IMR-90 (cell line): ENCODE measurements around the gene MYO5A. TPM values are rescaled to one million over a fixed set of nuclear protein-coding genes. Genes with fewer than 3 reads are reported as not detected.

Source experiments
- ATAC-seq: fragments of 200-7000 bp; cut with Tn5 transposase; 2 replicates; pipeline ENCODE4 v1.9.1; 2020; ENCODE audit warnings: low read depth, mild to moderate bottlenecking, moderate library complexity
- BruUV-seq: library from RNA; stranded (reverse); fragments of 400-500 nt; replicated peaks from 2 replicates; lab custom pipeline; 2021; lab: Mats Ljungman, UMichigan
- CTCF ChIA-PET: fragments of 300-600 bp; formaldehyde crosslinking; extraction: SDS; loops from one replicate; lab custom pipeline; 2021; ENCODE audit warnings: antibody characterized with exemption; lab: Yijun Ruan, JAX
- POLR2A ChIA-PET: fragments of 300-600 bp; sonication (Branson Sonifier 250); formaldehyde crosslinking; loops from one replicate; lab custom pipeline; 2022; ENCODE audit warnings: antibody characterized with exemption; ENCODE audit not compliant: unreplicated experiment; lab: Charles Lee
- DNase-seq: peaks from one replicate; pipeline ENCODE4 v3.0.0; 2013
- H2AFZ ChIP-seq: replicated peaks from 2 replicates; pipeline ENCODE3; 2013; ENCODE audit warnings: low read length, mild to moderate bottlenecking; ENCODE audit not compliant: poor library complexity
- H2AK5ac ChIP-seq: 2 replicates; pipeline ENCODE4 v1.6.1; 2013; ENCODE audit warnings: low read depth, low read length, inconsistent platforms
- H2AK9ac ChIP-seq: replicated peaks from 2 replicates; pipeline ENCODE3; 2013; ENCODE audit warnings: mild to moderate bottlenecking, low read depth, low read length, moderate library complexity; ENCODE audit not compliant: poor library complexity
- H2BK120ac ChIP-seq: 2 replicates; pipeline ENCODE4 v1.6.1; 2013; ENCODE audit warnings: low read depth, low read length, inconsistent platforms
- H2BK15ac ChIP-seq: 3 replicates; pipeline ENCODE4 v1.6.1; 2013; ENCODE audit warnings: low read depth, low read length, inconsistent platforms
- H2BK20ac ChIP-seq: 2 replicates; pipeline ENCODE4 v1.6.1; 2013; ENCODE audit warnings: low read depth, mild to moderate bottlenecking, inconsistent platforms, low read length, moderate library complexity
- H2BK5ac ChIP-seq: 2 replicates; pipeline ENCODE4 v1.6.1; 2013; ENCODE audit warnings: mild to moderate bottlenecking, low read depth, low read length, inconsistent platforms; ENCODE audit not compliant: poor library complexity, severe bottlenecking
- H3K14ac ChIP-seq: replicated peaks from 2 replicates; pipeline ENCODE4 v1.6.1; 2013; ENCODE audit warnings: low read depth, low read length, inconsistent platforms
- H3K18ac ChIP-seq: 2 replicates; pipeline ENCODE4 v1.6.1; 2013; ENCODE audit warnings: low read depth, low read length, control low read depth
- H3K23ac ChIP-seq: 2 replicates; pipeline ENCODE4 v1.6.1; 2013; ENCODE audit warnings: low read depth, low read length, inconsistent platforms
- H3K27ac ChIP-seq: 2 replicates; pipeline ENCODE4 v1.5.1; 2013; ENCODE audit warnings: mild to moderate bottlenecking, control low read depth, low read length; ENCODE audit not compliant: insufficient read depth
- H3K27me3 ChIP-seq: 2 replicates; pipeline ENCODE4 v1.6.1; 2013; ENCODE audit warnings: low read length; ENCODE audit not compliant: control insufficient read depth, insufficient read depth
- H3K36me3 ChIP-seq: 2 replicates; pipeline ENCODE4 v1.6.1; 2013; ENCODE audit warnings: low read length, mixed read lengths; ENCODE audit not compliant: control insufficient read depth, insufficient read depth
- H3K4ac ChIP-seq: 2 replicates; pipeline ENCODE4 v1.6.1; 2013; ENCODE audit warnings: low read depth, low read length, inconsistent platforms
- H3K4me1 ChIP-seq: 2 replicates; pipeline ENCODE4 v1.6.1; 2013; ENCODE audit warnings: low read length, mixed read lengths; ENCODE audit not compliant: control insufficient read depth, insufficient read depth
- H3K4me2 ChIP-seq: 2 replicates; pipeline ENCODE4 v1.6.1; 2013; ENCODE audit warnings: low read depth, mild to moderate bottlenecking, control low read depth, low read length, moderate library complexity
- H3K4me3 ChIP-seq: 2 replicates; pipeline ENCODE4 v1.5.1; 2013; ENCODE audit warnings: low read depth, mild to moderate bottlenecking, control low read depth, low read length, moderate library complexity; ENCODE audit not compliant: insufficient read depth
- H3K56ac ChIP-seq: 2 replicates; pipeline ENCODE4 v1.6.1; 2013; ENCODE audit warnings: low read length, inconsistent platforms; ENCODE audit not compliant: insufficient read depth; ENCODE audit errors: extremely low read depth
- H3K79me1 ChIP-seq, 2 experiments: 2 replicates each; pipeline ENCODE4 v1.6.1; 2013; ENCODE audit warnings: low read length in 2 of 2, inconsistent platforms in 1 of 2, low read depth in 1 of 2
- H3K9ac ChIP-seq: 2 replicates; pipeline ENCODE4 v1.6.1; 2013; ENCODE audit warnings: low read depth, low read length, control low read depth
- H3K9me1 ChIP-seq: 2 replicates; pipeline ENCODE4 v1.6.1; 2013; ENCODE audit warnings: low read length, inconsistent platforms; ENCODE audit not compliant: insufficient read depth
- H3K9me3 ChIP-seq: 2 replicates; pipeline ENCODE4 v1.6.1; 2013; ENCODE audit warnings: low read length; ENCODE audit not compliant: control insufficient read depth, insufficient read depth
- H4K20me1 ChIP-seq: 2 replicates; pipeline ENCODE4 v1.6.1; 2013; ENCODE audit warnings: low read length, inconsistent platforms; ENCODE audit not compliant: insufficient read depth
- H4K5ac ChIP-seq: 2 replicates; pipeline ENCODE4 v1.6.1; 2013; ENCODE audit warnings: mild to moderate bottlenecking, low read depth, low read length, control low read depth
- H4K8ac ChIP-seq, 2 experiments: 2 replicates each; pipeline ENCODE4 v1.6.1; 2013; ENCODE audit warnings: low read depth in 2 of 2, low read length in 2 of 2, control low read depth in 1 of 2, inconsistent platforms in 1 of 2
- H4K91ac ChIP-seq: 2 replicates; pipeline ENCODE4 v1.6.1; 2013; ENCODE audit warnings: low read depth, low read length, inconsistent platforms; ENCODE audit not compliant: insufficient read depth
- BHLHE40 ChIP-seq: fragments of 150-350 bp; IDR thresholded peaks from 2 replicates; pipeline ENCODE4 v1.6.1; 2016; ENCODE audit warnings: mild to moderate bottlenecking, low read depth, low read length
- CEBPB ChIP-seq: IDR thresholded peaks from 2 replicates; pipeline ENCODE4 v1.6.1; 2012; ENCODE audit warnings: low read depth, low read length, improper control_type of control experiment
- CHD1 ChIP-seq: IDR thresholded peaks from 2 replicates; pipeline ENCODE4 v1.6.1; 2012; ENCODE audit warnings: low read depth, low read length, improper control_type of control experiment
- FOS ChIP-seq: fragments of 150-350 bp; IDR thresholded peaks from 2 replicates; pipeline ENCODE4 v1.6.1; 2016; ENCODE audit warnings: low read depth, low read length
- MAFK ChIP-seq: IDR thresholded peaks from 2 replicates; pipeline ENCODE4 v1.6.1; 2012; ENCODE audit warnings: low read depth, low read length, improper control_type of control experiment
- MAZ ChIP-seq: IDR thresholded peaks from 2 replicates; pipeline ENCODE4 v1.6.1; 2012; ENCODE audit warnings: low read depth, mild to moderate bottlenecking, low read length, improper control_type of control experiment, moderate library complexity, borderline replicate concordance
- MXI1 ChIP-seq: IDR thresholded peaks from 2 replicates; pipeline ENCODE4 v1.6.1; 2012; ENCODE audit warnings: low read depth, mild to moderate bottlenecking, low read length, moderate library complexity, borderline replicate concordance
- NFE2L2 ChIP-seq: fragments of 150-350 bp; IDR thresholded peaks from 2 replicates; pipeline ENCODE4 v1.6.1; 2016; ENCODE audit warnings: low read depth, mild to moderate bottlenecking, low read length
- POLR2A ChIP-seq: IDR thresholded peaks from 2 replicates; pipeline ENCODE4 v1.6.1; 2012; ENCODE audit warnings: mild to moderate bottlenecking, low read depth, low read length
- RAD21 ChIP-seq: IDR thresholded peaks from 2 replicates; pipeline ENCODE4 v1.6.1; 2012; ENCODE audit warnings: low read length, improper control_type of control experiment
- RCOR1 ChIP-seq: IDR thresholded peaks from 2 replicates; pipeline ENCODE4 v1.6.1; 2012; ENCODE audit warnings: mild to moderate bottlenecking, low read length, improper control_type of control experiment; ENCODE audit not compliant: insufficient replicate concordance
- RFX5 ChIP-seq: IDR thresholded peaks from 2 replicates; pipeline ENCODE4 v1.8.0; 2012; ENCODE audit warnings: low read depth, mild to moderate bottlenecking, low read length, moderate library complexity
- SMC3 ChIP-seq: fragments of 150-350 bp; IDR thresholded peaks from 2 replicates; pipeline ENCODE4 v1.6.1; 2016; ENCODE audit warnings: low read depth, mild to moderate bottlenecking, antibody characterized with exemption, low read length, moderate library complexity
- dilution Hi-C: fragments of 300-500 bp; cut with HindIII; formaldehyde crosslinking; loops from one replicate; pipeline ENCODE4 v1.14.3; 2018; ENCODE audit warnings: low sequenced_read_pairs; ENCODE audit not compliant: unreplicated experiment
- in situ Hi-C: fragments of 300-500 bp; cut with MboI; formaldehyde crosslinking; loops from 3 replicates; pipeline ENCODE4 v1.14.3; 2019; ENCODE audit warnings: low sequenced_read_pairs, inconsistent platforms, mixed read lengths
- intact Hi-C: fragments of 100-400 bp; cut with micrococcal nuclease; formaldehyde crosslinking; loops from 2 replicates; pipeline ENCODE4 v1.10.0; 2022
- polyA plus RNA-seq, 3 experiments: library from polyadenylated mRNA; depleted of rRNA; stranded (reverse); fragments of >200 nt; gene quantifications; 2 replicates each; pipeline ENCODE4 v1.2.3, GENCODE V29; 2012; ENCODE audit warnings: low replicate concordance in 1 of 3
- total RNA-seq: library from RNA; depleted of rRNA; stranded (reverse); fragments of >200 nt; gene quantifications from 2 replicates; pipeline ENCODE4 v1.2.3, GENCODE V29; 2012
- TF ChIP-seq, protein P1 (sequence below): fragments of 150-350 bp; IDR thresholded peaks from 2 replicates; pipeline ENCODE4 v1.6.1; 2016; ENCODE audit warnings: low read depth, mild to moderate bottlenecking, low read length, moderate library complexity, borderline replicate concordance
- TF ChIP-seq, protein P2 (sequence below): fragments of 150-350 bp; IDR thresholded peaks from 2 replicates; pipeline ENCODE4 v1.6.1; 2017; ENCODE audit warnings: mild to moderate bottlenecking, antibody characterized with exemption, low read length, low read depth
- TF ChIP-seq, protein P3 (sequence below): conservative IDR thresholded peaks from 2 replicates; pipeline ENCODE4 v1.5.1; 2012; ENCODE audit warnings: mild to moderate bottlenecking, low read depth, low read length, improper control_type of control experiment

MYO5A gene
- total and polyA plus RNA-seq, 2 of the 4 experiments (the other 2 are of a cell fraction): 19.4 to 69.2 TPM

DNA sequence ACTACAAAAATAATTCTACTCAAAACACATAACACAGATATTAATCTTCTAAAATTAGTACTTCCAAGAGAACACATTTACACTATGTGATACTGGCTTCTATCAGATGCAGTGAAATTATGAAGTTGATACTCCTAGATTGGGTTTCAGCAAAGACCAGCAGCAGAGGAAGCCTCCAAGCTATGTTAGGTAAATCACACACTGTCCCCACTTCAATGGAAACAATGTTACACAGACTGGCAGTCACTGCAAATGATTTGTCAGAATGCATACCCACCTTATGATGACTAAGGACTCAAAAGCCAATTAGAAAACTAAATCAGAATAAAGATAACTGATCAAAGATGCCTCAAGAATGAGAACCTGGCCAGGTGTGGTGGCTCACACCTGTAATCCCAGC is 143.0 kb downstream of the MYO5A start:
- ATAC-seq (no peak), DNase-seq (no peak)
- Histone ChIP-seq H3K9me1 (peaks cover 5% of the 10 kb centered on the region; the same call in 1 of the 2 replicates), H4K8ac (no peak overlapping the region), H3K4ac (no peak overlapping the region), H3K36me3 (peaks cover 14% of the 10 kb centered on the region), H3K27me3 (no peaks in the 10 kb centered on the region), H3K9me3 (no peaks in the 10 kb centered on the region), H2BK15ac (no peak overlapping the region), H3K27ac (no peak overlapping the region), H3K79me1 (no peaks in the 10 kb centered on the region), H2AFZ (no peak overlapping the region), H2AK5ac (no peak overlapping the region), H3K56ac (no peak overlapping the region), H2BK5ac (no peak overlapping the region), H4K5ac (no peak overlapping the region), H2BK20ac (no peak overlapping the region), H4K20me1 (no peaks in the 10 kb centered on the region), H2AK9ac (no peak overlapping the region), H3K4me3 (no peak overlapping the region), H2BK120ac (no peak overlapping the region), H3K4me2 (no peak overlapping the region), H3K4me1 (peaks cover 3% of the 10 kb centered on the region; the same call in 1 of the 2 replicates), H3K18ac (no peak overlapping the region), H3K9ac (no peak overlapping the region), H3K14ac (no peak overlapping the region), H4K91ac (no peak overlapping the region), H3K23ac (no peak overlapping the region)
- intact Hi-C loops: no loop called here
- no peak for TF ChIP-seq RAD21
- no peak for TF ChIP-seq FOS
- TF ChIP-seq BHLHE40: no peak
- TF ChIP-seq MXI1: no peak
- no peak for TF ChIP-seq CHD1
- TF ChIP-seq RFX5: no peak
- no peak for TF ChIP-seq MAZ
- no peak for TF ChIP-seq POLR2A
- TF ChIP-seq, protein P1, sequence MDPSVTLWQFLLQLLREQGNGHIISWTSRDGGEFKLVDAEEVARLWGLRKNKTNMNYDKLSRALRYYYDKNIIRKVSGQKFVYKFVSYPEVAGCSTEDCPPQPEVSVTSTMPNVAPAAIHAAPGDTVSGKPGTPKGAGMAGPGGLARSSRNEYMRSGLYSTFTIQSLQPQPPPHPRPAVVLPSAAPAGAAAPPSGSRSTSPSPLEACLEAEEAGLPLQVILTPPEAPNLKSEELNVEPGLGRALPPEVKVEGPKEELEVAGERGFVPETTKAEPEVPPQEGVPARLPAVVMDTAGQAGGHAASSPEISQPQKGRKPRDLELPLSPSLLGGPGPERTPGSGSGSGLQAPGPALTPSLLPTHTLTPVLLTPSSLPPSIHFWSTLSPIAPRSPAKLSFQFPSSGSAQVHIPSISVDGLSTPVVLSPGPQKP: no peak
- no peak for TF ChIP-seq RCOR1
- TF ChIP-seq, protein P2, sequence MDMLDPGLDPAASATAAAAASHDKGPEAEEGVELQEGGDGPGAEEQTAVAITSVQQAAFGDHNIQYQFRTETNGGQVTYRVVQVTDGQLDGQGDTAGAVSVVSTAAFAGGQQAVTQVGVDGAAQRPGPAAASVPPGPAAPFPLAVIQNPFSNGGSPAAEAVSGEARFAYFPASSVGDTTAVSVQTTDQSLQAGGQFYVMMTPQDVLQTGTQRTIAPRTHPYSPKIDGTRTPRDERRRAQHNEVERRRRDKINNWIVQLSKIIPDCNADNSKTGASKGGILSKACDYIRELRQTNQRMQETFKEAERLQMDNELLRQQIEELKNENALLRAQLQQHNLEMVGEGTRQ: no peak
- no peak for TF ChIP-seq NFE2L2
- TF ChIP-seq, protein P3, sequence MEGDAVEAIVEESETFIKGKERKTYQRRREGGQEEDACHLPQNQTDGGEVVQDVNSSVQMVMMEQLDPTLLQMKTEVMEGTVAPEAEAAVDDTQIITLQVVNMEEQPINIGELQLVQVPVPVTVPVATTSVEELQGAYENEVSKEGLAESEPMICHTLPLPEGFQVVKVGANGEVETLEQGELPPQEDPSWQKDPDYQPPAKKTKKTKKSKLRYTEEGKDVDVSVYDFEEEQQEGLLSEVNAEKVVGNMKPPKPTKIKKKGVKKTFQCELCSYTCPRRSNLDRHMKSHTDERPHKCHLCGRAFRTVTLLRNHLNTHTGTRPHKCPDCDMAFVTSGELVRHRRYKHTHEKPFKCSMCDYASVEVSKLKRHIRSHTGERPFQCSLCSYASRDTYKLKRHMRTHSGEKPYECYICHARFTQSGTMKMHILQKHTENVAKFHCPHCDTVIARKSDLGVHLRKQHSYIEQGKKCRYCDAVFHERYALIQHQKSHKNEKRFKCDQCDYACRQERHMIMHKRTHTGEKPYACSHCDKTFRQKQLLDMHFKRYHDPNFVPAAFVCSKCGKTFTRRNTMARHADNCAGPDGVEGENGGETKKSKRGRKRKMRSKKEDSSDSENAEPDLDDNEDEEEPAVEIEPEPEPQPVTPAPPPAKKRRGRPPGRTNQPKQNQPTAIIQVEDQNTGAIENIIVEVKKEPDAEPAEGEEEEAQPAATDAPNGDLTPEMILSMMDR: no peak
- no peak for TF ChIP-seq MAFK
- TF ChIP-seq CEBPB: no peak
- no peak for TF ChIP-seq SMC3
- POLR2A ChIA-PET: no interaction called here
- in situ Hi-C loops: no loop called here
- no TSS peak for BruUV-seq
- CTCF ChIA-PET: interaction anchor here (0.6 kb wide), 1 partner anchor 54 kb away, joined by 3 read pairs; no protein-coding TSS in a partner anchor
- dilution Hi-C loops: no loop called here
